Measurements from ENCODE around the gene EIF5A.

The EIF5A gene

GRCh38 chr17:7306911-7307685 is at the start of gene EIF5A:
Gene EIF5A (plus strand): TSS chr17:7307628. CDS start chr17:7309636, 2,008 bp downstream.
- TF ChIP-seq JUND (IDR thresholded peaks at IDR 0.05; ENCODE audit: low read depth): no peak
- in situ Hi-C loops (cut with HindIII; ENCODE audit: low pct_unique_long_range_greater_than_20kb, low sequenced_read_pairs): no loop called here
- DNase-seq (ENCODE audit: low read depth in 1 of 2, low spot score in 1 of 2): peak; percentile 94 to 99

DNA sequence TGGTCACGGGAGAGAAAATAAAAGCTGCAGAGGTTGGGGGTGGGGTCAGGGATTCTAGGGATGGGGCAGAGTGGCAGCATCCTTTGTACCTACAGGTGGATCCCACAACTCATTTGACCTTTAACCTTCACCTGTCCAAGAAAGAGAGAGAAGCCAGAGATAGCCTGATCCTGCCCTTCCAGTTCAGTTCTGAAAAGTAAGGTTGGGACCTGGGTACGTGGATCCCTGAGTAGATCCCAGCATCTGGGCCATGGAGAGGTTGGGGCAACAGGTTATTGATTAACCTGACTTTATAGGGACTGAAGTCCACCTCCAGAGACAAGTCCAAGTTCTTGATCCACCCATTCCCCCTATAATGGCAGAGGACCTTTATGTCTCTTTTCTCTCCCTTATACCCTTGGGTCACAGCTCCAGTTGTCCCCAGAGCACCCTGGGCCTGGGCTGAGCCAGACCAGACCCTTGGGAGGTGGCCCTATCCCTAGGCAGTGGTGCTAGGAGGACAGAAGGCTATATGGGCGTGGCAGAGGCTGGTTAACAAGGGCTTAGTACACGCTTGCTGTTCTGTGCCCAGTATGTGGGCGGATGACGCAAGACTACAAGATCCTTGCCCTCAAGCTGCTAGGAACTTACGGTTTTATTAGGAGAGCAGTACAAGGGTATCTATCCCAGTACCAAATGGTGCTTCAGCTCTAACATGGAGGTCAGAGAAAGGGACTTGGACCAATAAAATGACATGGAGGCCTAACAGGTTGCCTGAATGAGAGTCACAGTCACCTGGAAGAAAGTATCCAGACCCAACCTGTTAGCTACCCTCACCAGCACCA is 48.5 kb upstream of the EIF5A start:
- no peak for TF ChIP-seq JUND (IDR thresholded peaks at IDR 0.05; ENCODE audit: low read depth)
- in situ Hi-C loops (cut with HindIII; ENCODE audit: low pct_unique_long_range_greater_than_20kb, low sequenced_read_pairs): no loop called here
- DNase-seq (ENCODE audit: low read depth in 1 of 2, low spot score in 1 of 2): no peak

DNA sequence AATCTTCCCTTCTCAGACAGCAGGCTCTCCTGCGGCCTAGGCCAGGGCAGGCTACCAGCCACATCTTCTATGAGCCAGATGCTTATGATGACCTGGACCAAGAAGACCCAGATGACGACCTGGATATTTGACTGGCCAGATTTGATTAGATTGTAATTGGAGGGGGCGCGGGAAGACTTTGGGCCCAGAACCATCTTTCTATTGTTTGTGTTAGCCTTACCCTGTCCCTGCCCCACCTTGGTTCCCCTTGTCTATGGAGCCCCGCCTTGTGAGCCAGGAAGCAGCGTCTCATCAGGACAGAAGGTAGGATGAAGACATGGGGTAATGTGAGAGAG is 47.9 kb upstream of the EIF5A start:
- TF ChIP-seq JUND (IDR thresholded peaks at IDR 0.05; ENCODE audit: low read depth): no peak
- in situ Hi-C loops (cut with HindIII; ENCODE audit: low pct_unique_long_range_greater_than_20kb, low sequenced_read_pairs): no loop called here

DNA sequence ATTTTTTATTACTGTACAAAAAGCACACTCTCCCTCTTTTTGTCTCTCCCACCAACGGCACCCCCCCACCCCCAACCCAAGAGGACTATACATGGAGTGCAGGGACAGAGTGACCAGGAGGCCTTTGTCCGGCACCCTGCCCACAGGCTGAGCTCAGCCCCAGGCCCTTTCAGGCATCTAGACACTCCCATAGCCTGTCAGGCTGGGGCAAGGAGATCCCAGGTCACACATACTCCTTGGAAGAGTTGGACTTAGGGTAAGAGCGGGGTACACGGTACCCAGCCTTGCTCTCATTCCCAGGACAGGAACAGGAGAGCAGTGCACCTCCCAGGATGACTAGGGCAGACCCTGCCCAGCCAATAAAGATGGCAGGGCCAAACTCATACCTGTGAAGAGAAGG is 47.3 kb upstream of the EIF5A start:
- in situ Hi-C loops (cut with HindIII; ENCODE audit: low pct_unique_long_range_greater_than_20kb, low sequenced_read_pairs): no loop called here
- no peak for DNase-seq (ENCODE audit: low read depth in 1 of 2, low spot score in 1 of 2)
- no peak for TF ChIP-seq JUND (IDR thresholded peaks at IDR 0.05; ENCODE audit: low read depth)

More for the DNA sequence above, 47.9 kb upstream of the EIF5A start:
- no peak for DNase-seq (ENCODE audit: low read depth in 1 of 2, low spot score in 1 of 2)

- TF ChIP-seq JUND (IDR thresholded peaks at IDR 0.05; ENCODE audit: low read depth): no peak
- in situ Hi-C loops (cut with HindIII; ENCODE audit: low pct_unique_long_range_greater_than_20kb, low sequenced_read_pairs): no loop called here
- peak; percentile 43 to 67 for DNase-seq (ENCODE audit: low read depth in 1 of 2, low spot score in 1 of 2)
Observed at GRCh38 chr17:7260651-7261378, 46.6 kb upstream of the EIF5A start.

- no peak for DNase-seq (ENCODE audit: low read depth in 1 of 2, low spot score in 1 of 2)
- in situ Hi-C loops (cut with HindIII; ENCODE audit: low pct_unique_long_range_greater_than_20kb, low sequenced_read_pairs): no loop called here
- no peak for TF ChIP-seq JUND (IDR thresholded peaks at IDR 0.05; ENCODE audit: low read depth)
Observed at GRCh38 chr17:7261379-7262191, 45.8 kb upstream of the EIF5A start.

GRCh38 chr17:7262192-7262934 is 45.1 kb upstream of the EIF5A start, which contains the start of gene CLDN7:
Gene CLDN7 (minus strand): TSS chr17:7262478. CDS start chr17:7262043, 435 bp downstream.
- no peak for TF ChIP-seq JUND (IDR thresholded peaks at IDR 0.05; ENCODE audit: low read depth)
- DNase-seq (ENCODE audit: low read depth in 1 of 2, low spot score in 1 of 2): peak; percentile 84 to 97
- in situ Hi-C loops (cut with HindIII; ENCODE audit: low pct_unique_long_range_greater_than_20kb, low sequenced_read_pairs): no loop called here

DNA sequence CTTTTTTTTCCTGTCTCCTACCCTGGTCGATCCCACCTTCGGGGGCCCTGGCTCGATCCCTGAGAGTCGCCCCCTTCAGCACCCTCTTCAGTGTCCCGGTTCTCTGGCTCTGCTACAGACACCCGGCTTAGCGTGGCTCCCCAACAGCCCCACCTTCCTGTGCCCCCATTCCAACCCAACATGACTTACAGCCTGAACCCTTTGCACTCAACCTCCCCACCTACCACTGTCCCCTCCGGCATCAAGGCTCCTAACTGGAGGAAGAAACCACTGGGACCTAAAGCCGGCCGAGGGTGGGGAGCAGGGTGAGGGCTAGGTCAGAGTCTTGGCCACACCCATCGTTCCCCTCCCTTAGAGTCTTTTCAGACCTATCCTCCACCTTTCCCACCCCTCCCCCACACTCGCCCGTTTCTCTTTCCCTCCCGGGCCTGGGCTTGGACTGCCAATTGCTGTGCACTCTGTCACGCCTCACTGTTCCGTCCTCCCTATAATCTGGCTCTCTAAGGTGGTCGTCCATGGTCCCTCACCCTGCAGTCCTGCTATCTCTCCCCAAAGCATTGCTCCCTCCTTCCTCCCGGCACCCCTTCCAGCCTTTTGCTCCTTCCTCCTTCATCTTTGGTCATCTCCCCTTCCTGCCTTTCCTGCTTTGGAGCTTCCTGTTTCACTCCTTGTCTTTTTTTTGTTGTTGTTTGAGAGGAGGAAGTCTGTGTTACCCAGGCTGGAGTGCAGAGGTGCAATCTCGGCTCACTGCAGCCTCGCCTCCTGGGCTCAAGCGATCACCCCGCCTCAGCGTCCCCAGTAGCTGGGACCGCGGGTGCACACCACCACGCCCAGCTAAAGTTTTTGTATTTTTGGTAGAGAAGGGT is 44.3 kb upstream of the EIF5A start:
- DNase-seq (ENCODE audit: low read depth in 1 of 2, low spot score in 1 of 2): peak; percentile 39 to 89
- in situ Hi-C loops (cut with HindIII; ENCODE audit: low pct_unique_long_range_greater_than_20kb, low sequenced_read_pairs): no loop called here
- no peak for TF ChIP-seq JUND (IDR thresholded peaks at IDR 0.05; ENCODE audit: low read depth)

DNA sequence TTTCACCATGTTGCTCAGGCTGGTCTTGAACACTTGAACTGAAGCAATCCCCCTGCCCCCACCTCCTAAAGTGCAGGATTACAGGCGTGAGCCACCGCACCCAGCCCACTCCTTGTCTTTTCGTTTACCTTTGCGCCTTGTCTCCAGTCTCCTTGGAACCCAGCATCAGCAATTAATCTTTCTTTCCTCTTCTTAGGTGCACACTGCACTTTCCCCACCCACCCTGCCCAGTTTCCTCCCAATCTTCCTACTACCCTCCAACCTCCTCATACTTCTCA is 43.7 kb upstream of the EIF5A start:
- no peak for DNase-seq (ENCODE audit: low read depth in 1 of 2, low spot score in 1 of 2)
- in situ Hi-C loops (cut with HindIII; ENCODE audit: low pct_unique_long_range_greater_than_20kb, low sequenced_read_pairs): no loop called here
- no peak for TF ChIP-seq JUND (IDR thresholded peaks at IDR 0.05; ENCODE audit: low read depth)

DNA sequence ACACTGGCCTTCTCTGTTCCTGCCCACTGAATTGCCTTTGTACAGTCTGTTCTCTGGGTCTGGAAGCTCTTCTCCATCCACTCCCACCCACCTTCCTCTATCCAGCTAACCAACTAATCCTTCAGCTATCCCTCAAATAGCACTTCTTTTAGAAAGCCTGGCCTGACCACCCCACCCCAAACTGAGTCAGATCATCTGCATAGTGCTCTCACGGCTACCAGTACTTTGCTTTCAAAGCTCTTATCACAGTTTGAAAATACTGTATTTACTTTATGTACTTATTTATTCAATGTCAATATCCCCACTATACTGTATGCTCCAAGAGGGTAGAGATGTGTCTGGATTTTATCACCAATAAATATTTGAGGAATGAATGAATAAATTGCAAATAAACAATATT is 40.6 kb upstream of the EIF5A start:
- DNase-seq (ENCODE audit: low read depth in 1 of 2, low spot score in 1 of 2): no peak
- in situ Hi-C loops (cut with HindIII; ENCODE audit: low pct_unique_long_range_greater_than_20kb, low sequenced_read_pairs): no loop called here
- no peak for TF ChIP-seq JUND (IDR thresholded peaks at IDR 0.05; ENCODE audit: low read depth)

- TF ChIP-seq JUND (IDR thresholded peaks at IDR 0.05; ENCODE audit: low read depth): no peak
- DNase-seq (ENCODE audit: low read depth in 1 of 2, low spot score in 1 of 2): no peak
- in situ Hi-C loops (cut with HindIII; ENCODE audit: low pct_unique_long_range_greater_than_20kb, low sequenced_read_pairs): no loop called here
Observed at GRCh38 chr17:7279448-7279847, 28.0 kb upstream of the EIF5A start.
